Body of pancreas (tissue), 4 donors: Measurements from ENCODE around the gene FAM222A.

Experiments
- POLR2A ChIP-seq, 3 donors: fragments of 450-650 bp; IDR thresholded peaks; one replicate each; pipeline ENCODE4 v1.6.1; 2016; ENCODE audit warnings: antibody characterized with exemption in 3 of 3, mild to moderate bottlenecking in 2 of 3
- TF ChIP-seq, protein P1 (sequence below), 7 experiments: fragments of 450-650 bp in 4 of 7; fragments of 200-600 bp in 3 of 7; sonication (generic) in 3 of 7; IDR thresholded peaks; one replicate each; pipeline ENCODE4 v1.5.1; 2016 to 2019; ENCODE audit warnings: antibody characterized with exemption in 7 of 7

DNA sequence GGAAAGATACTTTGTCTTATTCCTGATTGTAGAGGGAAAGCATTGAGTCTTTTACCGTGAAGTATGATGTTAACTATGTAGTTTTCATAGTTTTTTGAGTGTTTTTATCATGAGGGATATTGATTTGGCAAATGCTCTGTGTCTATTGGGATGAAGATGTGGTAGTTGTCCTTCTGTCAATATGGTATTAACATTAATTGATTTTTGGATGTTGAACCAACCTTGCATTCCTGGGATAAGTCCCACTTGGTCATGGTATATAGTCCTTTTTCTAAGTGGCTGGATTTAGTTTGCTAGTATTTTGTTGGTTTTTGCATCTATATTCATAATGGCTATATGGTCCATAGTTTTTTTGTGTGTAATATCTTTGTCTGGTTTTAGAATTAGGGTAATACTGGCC is 42.8 kb downstream of the FAM222A start:
- TF ChIP-seq, protein P1, sequence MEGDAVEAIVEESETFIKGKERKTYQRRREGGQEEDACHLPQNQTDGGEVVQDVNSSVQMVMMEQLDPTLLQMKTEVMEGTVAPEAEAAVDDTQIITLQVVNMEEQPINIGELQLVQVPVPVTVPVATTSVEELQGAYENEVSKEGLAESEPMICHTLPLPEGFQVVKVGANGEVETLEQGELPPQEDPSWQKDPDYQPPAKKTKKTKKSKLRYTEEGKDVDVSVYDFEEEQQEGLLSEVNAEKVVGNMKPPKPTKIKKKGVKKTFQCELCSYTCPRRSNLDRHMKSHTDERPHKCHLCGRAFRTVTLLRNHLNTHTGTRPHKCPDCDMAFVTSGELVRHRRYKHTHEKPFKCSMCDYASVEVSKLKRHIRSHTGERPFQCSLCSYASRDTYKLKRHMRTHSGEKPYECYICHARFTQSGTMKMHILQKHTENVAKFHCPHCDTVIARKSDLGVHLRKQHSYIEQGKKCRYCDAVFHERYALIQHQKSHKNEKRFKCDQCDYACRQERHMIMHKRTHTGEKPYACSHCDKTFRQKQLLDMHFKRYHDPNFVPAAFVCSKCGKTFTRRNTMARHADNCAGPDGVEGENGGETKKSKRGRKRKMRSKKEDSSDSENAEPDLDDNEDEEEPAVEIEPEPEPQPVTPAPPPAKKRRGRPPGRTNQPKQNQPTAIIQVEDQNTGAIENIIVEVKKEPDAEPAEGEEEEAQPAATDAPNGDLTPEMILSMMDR (IDR thresholded peaks at IDR 0.05): no peak
- TF ChIP-seq POLR2A (IDR thresholded peaks at IDR 0.05): no peak
